HUES6 (cell line): ENCODE data around the gene CDH3.
A peak's percentile ranks its signal among the peaks of the same experiment; 100 is the strongest.

Source experiments
- H3K27ac ChIP-seq: 2 replicates; pipeline ENCODE4 v1.7.0; 2013; ENCODE audit warnings: low read depth, mild to moderate bottlenecking, low read length, inconsistent platforms
- H3K27me3 ChIP-seq: 2 replicates; pipeline ENCODE4 v1.6.1; 2013; ENCODE audit warnings: low read length; ENCODE audit not compliant: control insufficient read depth, insufficient read depth
- H3K36me3 ChIP-seq: 2 replicates; pipeline ENCODE4 v1.6.1; 2013; ENCODE audit warnings: low read length; ENCODE audit not compliant: control insufficient read depth, insufficient read depth
- H3K4me1 ChIP-seq: 2 replicates; pipeline ENCODE4 v1.6.1; 2013; ENCODE audit warnings: low read length; ENCODE audit not compliant: control insufficient read depth, insufficient read depth
- H3K4me3 ChIP-seq: 2 replicates; pipeline ENCODE4 v1.5.1; 2013; ENCODE audit warnings: low read depth, low read length
- H3K9ac ChIP-seq: one replicate; pipeline ENCODE4 v1.6.1; 2013; ENCODE audit warnings: mild to moderate bottlenecking, low read length
- H3K9me3 ChIP-seq: 2 replicates; pipeline ENCODE4 v1.6.1; 2013; ENCODE audit warnings: low read depth, low read length; ENCODE audit not compliant: control insufficient read depth, insufficient read depth

The CDH3 gene

GRCh38 chr16:68651136-68651535 lies 6.0 kb downstream of the CDH3 start:
- no peak overlapping the region for H3K27ac ChIP-seq
- peaks cover 11% of the 10 kb centered on the region; the same call in 1 of the 2 replicates for H3K36me3 ChIP-seq
- H3K9ac ChIP-seq, result no peak overlapping the region
- no peaks in the 10 kb centered on the region for H3K27me3 ChIP-seq
- H3K9me3 ChIP-seq, result no peaks in the 10 kb centered on the region
- H3K4me1 ChIP-seq, result peaks cover 13% of the 10 kb centered on the region
- no peak overlapping the region for H3K4me3 ChIP-seq

GRCh38 chr16:68652659-68653058 lies 7.5 kb downstream of the CDH3 start:
- H3K36me3 ChIP-seq, result peaks cover 11% of the 10 kb centered on the region; the same call in 1 of the 2 replicates
- no peaks in the 10 kb centered on the region for H3K9me3 ChIP-seq
- H3K4me1 ChIP-seq, result peaks cover 10% of the 10 kb centered on the region
- H3K27ac ChIP-seq, result no peak overlapping the region
- no peak overlapping the region for H3K4me3 ChIP-seq
- H3K27me3 ChIP-seq, result no peaks in the 10 kb centered on the region
- no peak overlapping the region for H3K9ac ChIP-seq

- Histone ChIP-seq H3K4me3 (no peak overlapping the region), H3K27me3 (no peaks in the 10 kb centered on the region), H3K9ac (no peak overlapping the region), H3K27ac (no peak overlapping the region), H3K4me1 (peaks cover 15% of the 10 kb centered on the region; the same call in 1 of the 2 replicates), H3K36me3 (0 out of 2 replicates have a peak, but pooled peaks cover 7% of the 10 kb centered on the region), H3K9me3 (no peaks in the 10 kb centered on the region)
These were observed 10.7 kb downstream of the CDH3 start for GRCh38 chr16:68655806-68656205.

- Histone ChIP-seq H3K36me3 (0 out of 2 replicates have a peak, but pooled peaks cover 7% of the 10 kb centered on the region), H3K9me3 (no peaks in the 10 kb centered on the region), H3K4me1 (peaks cover 15% of the 10 kb centered on the region; the same call in 1 of the 2 replicates), H3K27me3 (no peaks in the 10 kb centered on the region), H3K9ac (no peak overlapping the region), H3K4me3 (no peak overlapping the region), H3K27ac (no peak overlapping the region)
These were observed 11.6 kb downstream of the CDH3 start for GRCh38 chr16:68656751-68657150.

- Histone ChIP-seq H3K36me3 (0 out of 2 replicates have a peak, but pooled peaks cover 2% of the 10 kb centered on the region), H3K9me3 (no peaks in the 10 kb centered on the region), H3K9ac (peak overlapping the region; percentile 7), H3K27me3 (no peaks in the 10 kb centered on the region), H3K4me3 (no peak overlapping the region), H3K4me1 (peaks cover 15% of the 10 kb centered on the region; the same call in 1 of the 2 replicates), H3K27ac (peak overlapping the region; percentile 43)
These were observed 13.3 kb downstream of the CDH3 start for GRCh38 chr16:68658341-68658973.

- H3K9ac ChIP-seq, result no peak overlapping the region
- H3K27ac ChIP-seq, result no peak overlapping the region
These were observed 13.9 kb downstream of the CDH3 start for GRCh38 chr16:68658974-68659360.

GRCh38 chr16:68659412-68660358 lies 14.6 kb downstream of the CDH3 start:
- H3K4me3 ChIP-seq, result no peak overlapping the region
- H3K27ac ChIP-seq, result no peak overlapping the region
- no peaks in the 10 kb centered on the region for H3K9me3 ChIP-seq
- H3K36me3 ChIP-seq, result 0 out of 2 replicates have a peak, but pooled peaks cover 2% of the 10 kb centered on the region
- peaks cover 15% of the 10 kb centered on the region; the same call in 1 of the 2 replicates for H3K4me1 ChIP-seq
- H3K9ac ChIP-seq, result no peak overlapping the region
- no peaks in the 10 kb centered on the region for H3K27me3 ChIP-seq

More at GRCh38 chr16:68658974-68659360, 13.9 kb downstream of the CDH3 start:
- Histone ChIP-seq H3K27me3 (no peaks in the 10 kb centered on the region), H3K36me3 (0 out of 2 replicates have a peak, but pooled peaks cover 2% of the 10 kb centered on the region), H3K4me1 (peaks cover 15% of the 10 kb centered on the region; the same call in 1 of the 2 replicates), H3K9me3 (no peaks in the 10 kb centered on the region), H3K4me3 (no peak overlapping the region)

GRCh38 chr16:68660359-68660795 lies 15.3 kb downstream of the CDH3 start:
- H3K9ac ChIP-seq, result no peak overlapping the region

GRCh38 chr16:68662035-68662434 lies 16.9 kb downstream of the CDH3 start:
- no peaks in the 10 kb centered on the region for H3K36me3 ChIP-seq
- H3K9ac ChIP-seq, result no peak overlapping the region
- no peaks in the 10 kb centered on the region for H3K27me3 ChIP-seq
- H3K9me3 ChIP-seq, result no peaks in the 10 kb centered on the region
- H3K4me3 ChIP-seq, result no peak overlapping the region
- peaks cover 6% of the 10 kb centered on the region; the same call in 1 of the 2 replicates for H3K4me1 ChIP-seq
- H3K27ac ChIP-seq, result no peak overlapping the region

More at GRCh38 chr16:68660359-68660795, 15.3 kb downstream of the CDH3 start:
- H3K4me1 ChIP-seq, result peaks cover 15% of the 10 kb centered on the region; the same call in 1 of the 2 replicates
- no peaks in the 10 kb centered on the region for H3K36me3 ChIP-seq
- H3K27ac ChIP-seq, result no peak overlapping the region
- H3K4me3 ChIP-seq, result no peak overlapping the region
- H3K9me3 ChIP-seq, result no peaks in the 10 kb centered on the region
- no peaks in the 10 kb centered on the region for H3K27me3 ChIP-seq

GRCh38 chr16:68664297-68664696 lies 19.2 kb downstream of the CDH3 start:
- H3K4me1 ChIP-seq, result no peaks in the 10 kb centered on the region
- no peak overlapping the region for H3K27ac ChIP-seq

More at GRCh38 chr16:68664297-68664696, 19.2 kb downstream of the CDH3 start:
- Histone ChIP-seq H3K27me3 (no peaks in the 10 kb centered on the region), H3K4me3 (no peak overlapping the region), H3K9me3 (no peaks in the 10 kb centered on the region), H3K36me3 (no peaks in the 10 kb centered on the region), H3K9ac (no peak overlapping the region)
